ENCODE results near the gene ZFP36L2. TPM values are rescaled to one million over a fixed set of nuclear protein-coding genes. Genes with fewer than 3 reads are reported as not detected.

The ZFP36L2 gene
- polyA plus RNA-seq, 2 of the 4 experiments (the other 2 are of a cell fraction): 10.5 to 17.3 TPM

DNA sequence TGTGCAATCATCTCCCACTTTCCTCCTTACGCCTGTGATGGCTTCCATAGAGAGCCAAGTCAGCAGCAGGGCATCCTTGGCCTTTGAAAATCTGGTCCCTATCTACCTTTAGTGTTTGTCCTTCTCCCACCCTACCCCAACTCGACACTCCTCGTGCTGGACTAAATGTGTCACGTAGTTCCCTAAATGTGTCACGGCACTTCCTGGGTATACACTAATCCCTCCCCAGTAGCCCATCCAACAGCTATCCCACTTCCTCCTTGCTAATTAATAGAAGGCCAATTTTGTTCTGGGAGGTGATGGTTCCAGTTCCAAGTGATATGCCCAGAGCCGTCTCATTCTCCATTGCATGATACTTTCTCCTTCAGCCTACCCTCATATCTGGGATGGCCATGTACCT lies 36.5 kb upstream of the ZFP36L2 start:
- POLR2A ChIA-PET: no interaction called here
- Histone ChIP-seq H3K4me1 (no peaks in the 10 kb centered on the region), H3K4me3 (no peak overlapping the region), H3K27ac (no peak overlapping the region), H3K9me3 (no peaks in the 10 kb centered on the region), H3K4me2 (no peak overlapping the region)
- CTCF ChIA-PET: interaction anchor here (1.0 to 2.5 kb wide), 2 partner anchors 34 to 221 kb away, joined by 4 to 10 read pairs; no protein-coding TSS in a partner anchor
- FAIRE-seq (no peak), DNase-seq (ENCODE audit: low read depth in 1 of 2, low spot score in 1 of 2) (no peak), ATAC-seq (no peak)
- TF ChIP-seq KDM1A (IDR thresholded peaks at IDR 0.05; ENCODE audit: low read depth): no peak
- TF ChIP-seq, protein P1, sequence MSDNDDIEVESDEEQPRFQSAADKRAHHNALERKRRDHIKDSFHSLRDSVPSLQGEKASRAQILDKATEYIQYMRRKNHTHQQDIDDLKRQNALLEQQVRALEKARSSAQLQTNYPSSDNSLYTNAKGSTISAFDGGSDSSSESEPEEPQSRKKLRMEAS (IDR thresholded peaks at IDR 0.05): no peak
- TF ChIP-seq HOXA7 (CRISPR knock-in tag; IDR thresholded peaks at IDR 0.05): no peak
- no peak for TF ChIP-seq NR3C1 (IDR thresholded peaks at IDR 0.05)
- TF ChIP-seq HOXB5 (CRISPR knock-in tag; IDR thresholded peaks at IDR 0.05): no peak
- TF ChIP-seq KDM5A (IDR thresholded peaks at IDR 0.05): no peak
- no peak for TF ChIP-seq EHF (CRISPR knock-in tag; IDR thresholded peaks at IDR 0.05)
- no peak for TF ChIP-seq GATA3 (IDR thresholded peaks at IDR 0.05; ENCODE audit: borderline replicate concordance)
- no peak for TF ChIP-seq CHD4 (IDR thresholded peaks at IDR 0.05; ENCODE audit: borderline replicate concordance)
- TF ChIP-seq BHLHE40 (IDR thresholded peaks at IDR 0.05; ENCODE audit: low read depth, low read length): no peak
- TF ChIP-seq NPAS2 (CRISPR knock-in tag; IDR thresholded peaks at IDR 0.05; ENCODE audit: borderline replicate concordance): no peak
- TF ChIP-seq PBX3 (IDR thresholded peaks at IDR 0.05): no peak
- TF ChIP-seq, protein P2, sequence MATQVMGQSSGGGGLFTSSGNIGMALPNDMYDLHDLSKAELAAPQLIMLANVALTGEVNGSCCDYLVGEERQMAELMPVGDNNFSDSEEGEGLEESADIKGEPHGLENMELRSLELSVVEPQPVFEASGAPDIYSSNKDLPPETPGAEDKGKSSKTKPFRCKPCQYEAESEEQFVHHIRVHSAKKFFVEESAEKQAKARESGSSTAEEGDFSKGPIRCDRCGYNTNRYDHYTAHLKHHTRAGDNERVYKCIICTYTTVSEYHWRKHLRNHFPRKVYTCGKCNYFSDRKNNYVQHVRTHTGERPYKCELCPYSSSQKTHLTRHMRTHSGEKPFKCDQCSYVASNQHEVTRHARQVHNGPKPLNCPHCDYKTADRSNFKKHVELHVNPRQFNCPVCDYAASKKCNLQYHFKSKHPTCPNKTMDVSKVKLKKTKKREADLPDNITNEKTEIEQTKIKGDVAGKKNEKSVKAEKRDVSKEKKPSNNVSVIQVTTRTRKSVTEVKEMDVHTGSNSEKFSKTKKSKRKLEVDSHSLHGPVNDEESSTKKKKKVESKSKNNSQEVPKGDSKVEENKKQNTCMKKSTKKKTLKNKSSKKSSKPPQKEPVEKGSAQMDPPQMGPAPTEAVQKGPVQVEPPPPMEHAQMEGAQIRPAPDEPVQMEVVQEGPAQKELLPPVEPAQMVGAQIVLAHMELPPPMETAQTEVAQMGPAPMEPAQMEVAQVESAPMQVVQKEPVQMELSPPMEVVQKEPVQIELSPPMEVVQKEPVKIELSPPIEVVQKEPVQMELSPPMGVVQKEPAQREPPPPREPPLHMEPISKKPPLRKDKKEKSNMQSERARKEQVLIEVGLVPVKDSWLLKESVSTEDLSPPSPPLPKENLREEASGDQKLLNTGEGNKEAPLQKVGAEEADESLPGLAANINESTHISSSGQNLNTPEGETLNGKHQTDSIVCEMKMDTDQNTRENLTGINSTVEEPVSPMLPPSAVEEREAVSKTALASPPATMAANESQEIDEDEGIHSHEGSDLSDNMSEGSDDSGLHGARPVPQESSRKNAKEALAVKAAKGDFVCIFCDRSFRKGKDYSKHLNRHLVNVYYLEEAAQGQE (IDR thresholded peaks at IDR 0.05): no peak
- TF ChIP-seq MYC (IDR thresholded peaks at IDR 0.05; ENCODE audit: borderline replicate concordance, low read length): no peak
- WGBS (ENCODE audit: missing lambda C conversion rate): 95% methylated on average over 6 of the region's 6 CpGs

- Histone ChIP-seq H3K4me3 (no peak overlapping the region), H3K27ac (no peak overlapping the region), H3K9me3 (no peaks in the 10 kb centered on the region), H3K4me2 (no peak overlapping the region), H3K4me1 (no peaks in the 10 kb centered on the region)
- WGBS (ENCODE audit: missing lambda C conversion rate): 60% methylated on average over 1 of the region's 1 CpG
- ChIA-PET CTCF (interaction anchor here (0.9 to 1.0 kb wide), 2 partner anchors 15 to 35 kb away, joined by 3 read pairs; no protein-coding TSS in a partner anchor), POLR2A (no interaction called here)
- DNase-seq (ENCODE audit: low read depth in 1 of 2, low spot score in 1 of 2) (no peak), ATAC-seq (no peak), FAIRE-seq (no peak)
- TF ChIP-seq HOXA7 (CRISPR knock-in tag; IDR thresholded peaks at IDR 0.05): no peak
- TF ChIP-seq CEBPB (IDR thresholded peaks at IDR 0.05): no peak
- TF ChIP-seq TP53 (CRISPR knock-in tag; IDR thresholded peaks at IDR 0.05): no peak
- no peak for TF ChIP-seq RNF2 (IDR thresholded peaks at IDR 0.05; ENCODE audit: borderline replicate concordance, low read depth)
Observed at GRCh38 chr2:43262239-43262638, 35.8 kb upstream of the ZFP36L2 start.

DNA sequence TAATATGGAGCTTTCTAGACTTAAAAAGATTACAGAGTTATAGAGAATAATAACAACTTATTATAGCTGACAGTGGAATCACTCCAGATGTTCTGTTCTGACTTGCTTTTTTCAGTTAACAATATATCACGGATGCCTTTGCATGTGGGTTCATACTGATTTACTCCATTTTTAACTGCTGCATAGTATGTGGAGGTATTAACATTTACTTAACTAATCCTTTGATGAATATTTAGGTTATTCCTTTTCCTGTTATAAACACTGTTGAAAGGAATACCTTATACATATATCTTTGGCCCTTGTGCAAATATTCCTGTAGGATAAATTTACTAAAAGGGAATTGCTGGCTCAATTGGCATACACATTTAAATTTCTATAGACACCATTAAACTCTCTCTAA lies 33.1 kb upstream of the ZFP36L2 start:
- POLR2A ChIA-PET: no interaction called here
- H3K27ac ChIP-seq: no peak overlapping the region
- ATAC-seq (no peak), DNase-seq (ENCODE audit: low read depth in 1 of 2, low spot score in 1 of 2) (no peak), FAIRE-seq (no peak)
- H3K4me3 ChIP-seq: no peak overlapping the region
- CTCF ChIA-PET: interaction anchor here (0.6 to 1.1 kb wide), 6 partner anchors 11 to 302 kb away, joined by 3 read pairs; no protein-coding TSS in a partner anchor
- H3K9me3 ChIP-seq: no peaks in the 10 kb centered on the region
- no peak overlapping the region for H3K4me2 ChIP-seq
- no peaks in the 10 kb centered on the region for H3K4me1 ChIP-seq
- no peak for TF ChIP-seq HMGXB4 (CRISPR knock-in tag; IDR thresholded peaks at IDR 0.05; ENCODE audit: borderline replicate concordance)
- no peak for TF ChIP-seq ZC3H11A (IDR thresholded peaks at IDR 0.05)
- TF ChIP-seq, protein P3, sequence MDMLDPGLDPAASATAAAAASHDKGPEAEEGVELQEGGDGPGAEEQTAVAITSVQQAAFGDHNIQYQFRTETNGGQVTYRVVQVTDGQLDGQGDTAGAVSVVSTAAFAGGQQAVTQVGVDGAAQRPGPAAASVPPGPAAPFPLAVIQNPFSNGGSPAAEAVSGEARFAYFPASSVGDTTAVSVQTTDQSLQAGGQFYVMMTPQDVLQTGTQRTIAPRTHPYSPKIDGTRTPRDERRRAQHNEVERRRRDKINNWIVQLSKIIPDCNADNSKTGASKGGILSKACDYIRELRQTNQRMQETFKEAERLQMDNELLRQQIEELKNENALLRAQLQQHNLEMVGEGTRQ (IDR thresholded peaks at IDR 0.05): no peak
- no peak for TF ChIP-seq ZFP36 (IDR thresholded peaks at IDR 0.05; ENCODE audit: borderline replicate concordance, partially characterized antibody)
- TF ChIP-seq TFCP2L1 (CRISPR knock-in tag; IDR thresholded peaks at IDR 0.05): no peak
- no peak for TF ChIP-seq ELK1 (IDR thresholded peaks at IDR 0.05; ENCODE audit: low read depth, low read length)
- no peak for TF ChIP-seq BHLHE40 (IDR thresholded peaks at IDR 0.05; ENCODE audit: low read depth, low read length)
- TF ChIP-seq SREBF2 (IDR thresholded peaks at IDR 0.05): no peak
- TF ChIP-seq SMC3 (IDR thresholded peaks at IDR 0.05): no peak
- 90% methylated on average over 1 of the region's 1 CpG for WGBS (ENCODE audit: missing lambda C conversion rate)

Measured in A549 (cell line).